ENCODE data around the gene RNF168. TPM values are rescaled to one million over a fixed set of nuclear protein-coding genes. Genes with fewer than 3 reads are reported as not detected.

RNF168 gene
- polyA plus RNA-seq, 3 donors, result 4.4 to 6.9 (median 6.7) TPM

DNA sequence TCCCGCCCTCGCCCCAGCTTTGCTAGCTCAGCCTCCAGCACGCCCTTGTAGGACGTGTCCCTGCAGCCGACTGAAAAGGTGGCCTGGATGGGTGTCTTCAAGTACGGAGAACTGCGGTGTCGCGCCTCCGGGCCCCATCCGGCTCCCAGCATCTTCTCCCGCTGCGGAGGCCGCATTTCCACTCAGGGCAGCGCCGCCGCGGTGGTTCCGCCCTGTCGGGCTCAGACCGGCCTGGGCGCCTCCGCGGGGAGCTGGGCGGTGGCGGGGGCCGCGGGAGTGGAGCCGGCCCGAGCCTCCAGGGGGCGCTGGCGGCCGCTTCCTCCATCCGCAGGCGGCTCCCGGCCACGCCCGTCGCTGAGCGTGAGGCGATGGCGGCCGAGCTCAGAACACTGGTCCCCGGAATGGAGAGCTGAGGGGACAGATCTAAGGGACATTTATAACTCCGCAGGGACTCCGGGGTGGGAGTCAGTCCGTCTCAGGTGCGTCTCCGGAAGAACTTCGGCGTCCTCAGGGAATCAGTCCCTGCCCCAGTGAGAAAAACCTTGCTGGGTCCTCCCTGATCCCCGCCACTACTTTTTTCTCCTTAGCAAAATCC lies 25.2 kb upstream of the RNF168 start:
- Histone ChIP-seq H3K79me2 (ENCODE audit: insufficient read depth, low read length) (no peaks in the 10 kb centered on the region), H3K27me3 (ENCODE audit: control insufficient read depth in 2 of 2, insufficient read depth in 2 of 2, low read length in 2 of 2) (no peaks in the 10 kb centered on the region), H2AFZ (ENCODE audit: insufficient read depth, low read depth, low read length, poor library complexity, severe bottlenecking) (peak overlapping the region; percentile 89), H4K20me1 (ENCODE audit: insufficient read depth, low read length) (no peaks in the 10 kb centered on the region), H3K9me3 (replicated peaks in 1 of 2; ENCODE audit: control insufficient read depth in 1 of 2, insufficient read depth in 1 of 2, low read length in 2 of 2) (no peaks in the 10 kb centered on the region), H3K4me2 (replicated peaks; ENCODE audit: extremely low read depth, low read length, poor library complexity, severe bottlenecking) (peak overlapping the region; percentile 94), H3K27ac (ENCODE audit: low read depth in 1 of 2, low read length in 2 of 2) (peak overlapping the region in 1 of 2 donors; percentile 53), H3K4me1 (ENCODE audit: control insufficient read depth in 1 of 2, insufficient read depth in 2 of 2, low read length in 2 of 2) (peaks cover 8 to 10% of the 10 kb centered on the region in 2 donors), H3K4me3 (replicated peaks in 1 of 3; ENCODE audit: low read depth in 2 of 3, low read length in 3 of 3) (peak overlapping the region; percentile 35 to 71 (median 37)), H3K36me3 (replicated peaks in 1 of 2; ENCODE audit: control insufficient read depth in 1 of 2, insufficient read depth in 2 of 2, low read length in 2 of 2) (no peaks in the 10 kb centered on the region), H3K9ac (ENCODE audit: insufficient read depth, low read length, poor library complexity, severe bottlenecking) (peak overlapping the region; percentile 37)
- H3K4me3 Mint-ChIP-seq, result peak overlapping the region; percentile 72 to 75
- intact Hi-C loops (cut with micrococcal nuclease), result loop anchor here in 1 of 2 donors (5.0 kb wide), 1 partner anchor 164 kb away; no protein-coding TSS in a partner anchor
- H3K4me1 Mint-ChIP-seq, result peaks cover 6% of the 10 kb centered on the region
- H3K36me3 Mint-ChIP-seq, result no peaks in the 10 kb centered on the region
- WGBS (ENCODE audit: insufficient coverage), result under 1% methylated on average over 45 of the region's 52 CpGs
- peak overlapping the region in 3 of 7 donors; percentile 46 to 64 (median 53) for H3K27ac Mint-ChIP-seq
- peaks cover 2 to 9% (median 6%) of the 10 kb centered on the region in 7 donors for H3K9me3 Mint-ChIP-seq
- DNase-seq, result peak; percentile 72 to 80 (median 79)
- H3K27me3 Mint-ChIP-seq (ENCODE audit: low read depth in 3 of 3), result peaks cover 1 to 19% (median 4%) of the 10 kb centered on the region in 3 donors
- TF ChIP-seq, protein P1, sequence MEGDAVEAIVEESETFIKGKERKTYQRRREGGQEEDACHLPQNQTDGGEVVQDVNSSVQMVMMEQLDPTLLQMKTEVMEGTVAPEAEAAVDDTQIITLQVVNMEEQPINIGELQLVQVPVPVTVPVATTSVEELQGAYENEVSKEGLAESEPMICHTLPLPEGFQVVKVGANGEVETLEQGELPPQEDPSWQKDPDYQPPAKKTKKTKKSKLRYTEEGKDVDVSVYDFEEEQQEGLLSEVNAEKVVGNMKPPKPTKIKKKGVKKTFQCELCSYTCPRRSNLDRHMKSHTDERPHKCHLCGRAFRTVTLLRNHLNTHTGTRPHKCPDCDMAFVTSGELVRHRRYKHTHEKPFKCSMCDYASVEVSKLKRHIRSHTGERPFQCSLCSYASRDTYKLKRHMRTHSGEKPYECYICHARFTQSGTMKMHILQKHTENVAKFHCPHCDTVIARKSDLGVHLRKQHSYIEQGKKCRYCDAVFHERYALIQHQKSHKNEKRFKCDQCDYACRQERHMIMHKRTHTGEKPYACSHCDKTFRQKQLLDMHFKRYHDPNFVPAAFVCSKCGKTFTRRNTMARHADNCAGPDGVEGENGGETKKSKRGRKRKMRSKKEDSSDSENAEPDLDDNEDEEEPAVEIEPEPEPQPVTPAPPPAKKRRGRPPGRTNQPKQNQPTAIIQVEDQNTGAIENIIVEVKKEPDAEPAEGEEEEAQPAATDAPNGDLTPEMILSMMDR (IDR thresholded peaks at IDR 0.05), result peak; percentile 95

DNA sequence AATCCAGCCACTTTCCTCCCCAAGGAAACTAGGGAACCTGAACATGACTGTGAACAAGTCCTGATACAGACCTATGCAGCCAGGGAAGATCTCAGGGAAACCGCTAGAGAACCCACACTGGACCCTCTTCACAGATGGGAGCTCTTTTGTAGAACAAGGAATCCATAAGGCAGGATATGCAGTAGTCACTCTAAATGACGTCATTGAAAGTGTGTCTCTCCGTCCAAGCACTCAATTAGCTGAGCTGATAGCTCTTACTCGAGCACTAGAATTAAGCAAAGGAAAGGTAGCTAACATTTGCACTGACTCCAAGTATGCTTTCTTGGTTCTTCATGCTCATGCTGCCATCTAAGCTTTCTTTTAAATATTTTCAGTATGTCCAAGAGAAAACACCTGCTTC lies 21.6 kb upstream of the RNF168 start:
- no peaks in the 10 kb centered on the region for H3K36me3 Mint-ChIP-seq
- no peaks in the 10 kb centered on the region for H3K36me3 ChIP-seq (replicated peaks in 1 of 2; ENCODE audit: control insufficient read depth in 1 of 2, insufficient read depth in 2 of 2, low read length in 2 of 2)
- intact Hi-C loops (cut with micrococcal nuclease), result loop anchor here in 1 of 2 donors (5.0 kb wide), 1 partner anchor 167 kb away; no protein-coding TSS in a partner anchor
- H3K4me3 Mint-ChIP-seq, result no peak overlapping the region
- no peaks in the 10 kb centered on the region for H3K79me2 ChIP-seq (ENCODE audit: insufficient read depth, low read length)
- TF ChIP-seq, protein P1 (IDR thresholded peaks at IDR 0.05), result no peak
- no peaks in the 10 kb centered on the region for H4K20me1 ChIP-seq (ENCODE audit: insufficient read depth, low read length)
- H3K9me3 Mint-ChIP-seq, result peaks cover 14 to 31% (median 28%) of the 10 kb centered on the region in 7 donors
- H3K27ac ChIP-seq (ENCODE audit: low read depth in 1 of 2, low read length in 2 of 2), result no peak overlapping the region
- no peak overlapping the region for H3K4me3 ChIP-seq (replicated peaks in 1 of 3; ENCODE audit: low read depth in 2 of 3, low read length in 3 of 3)
- DNase-seq, result no peak
- peaks cover 6% of the 10 kb centered on the region for H3K4me1 Mint-ChIP-seq
- peaks cover 0 to 13% (median 2%) of the 10 kb centered on the region in 3 donors for H3K27me3 Mint-ChIP-seq (ENCODE audit: low read depth in 3 of 3)
- H3K9ac ChIP-seq (ENCODE audit: insufficient read depth, low read length, poor library complexity, severe bottlenecking), result no peak overlapping the region
- H3K4me2 ChIP-seq (replicated peaks; ENCODE audit: extremely low read depth, low read length, poor library complexity, severe bottlenecking), result no peak overlapping the region
- no peaks in the 10 kb centered on the region for H3K27me3 ChIP-seq (ENCODE audit: control insufficient read depth in 2 of 2, insufficient read depth in 2 of 2, low read length in 2 of 2)
- WGBS (ENCODE audit: insufficient coverage), result 97% methylated on average over 4 of the region's 4 CpGs
- H3K27ac Mint-ChIP-seq, result no peak overlapping the region
- no peak overlapping the region for H2AFZ ChIP-seq (ENCODE audit: insufficient read depth, low read depth, low read length, poor library complexity, severe bottlenecking)
- H3K4me1 ChIP-seq (ENCODE audit: control insufficient read depth in 1 of 2, insufficient read depth in 2 of 2, low read length in 2 of 2), result peaks cover 8 to 10% of the 10 kb centered on the region in 2 donors
- peaks cover 22 to 27% of the 10 kb centered on the region in 2 donors for H3K9me3 ChIP-seq (replicated peaks in 1 of 2; ENCODE audit: control insufficient read depth in 1 of 2, insufficient read depth in 1 of 2, low read length in 2 of 2)

Measured in CD14-positive monocyte (primary cell).